H1 (cell line): ENCODE results near the gene RAI14. TPM values are rescaled to one million over a fixed set of nuclear protein-coding genes. Genes with fewer than 3 reads are reported as not detected.

ENCODE experiments used
- CTCF ChIA-PET: fragments of 300-600 bp; sonication (Branson Sonifier 250); formaldehyde crosslinking; loops from one replicate; lab custom pipeline; 2021; ENCODE audit not compliant: partially characterized antibody; lab: Charles Lee
- POLR2A ChIA-PET: fragments of 300-600 bp; sonication (Branson Sonifier 250); formaldehyde crosslinking; loops from one replicate; lab custom pipeline; 2021; ENCODE audit warnings: inconsistent platforms; ENCODE audit not compliant: partially characterized antibody; lab: Charles Lee
- DNase-seq, 2 experiments: peaks; one replicate each; pipeline versions ENCODE4 v3.0.0 to v3.0.0-alpha.2; 2010 to 2022; ENCODE audit warnings: low spot score in 2 of 2, low read depth in 1 of 2, mixed read lengths in 1 of 2
- FAIRE-seq: peaks from 2 replicates; lab custom pipeline; 2011; peaks lifted over from hg19 to GRCh38; lab: Jason Lieb, UNC
- H2AFZ ChIP-seq: 2 replicates; pipeline ENCODE4 v1.8.1; 2012; ENCODE audit warnings: low read length, inconsistent platforms
- H2AK5ac ChIP-seq: 2 replicates; pipeline ENCODE4 v1.6.1; 2013; ENCODE audit warnings: low read depth, low read length
- H2BK120ac ChIP-seq: replicated peaks from 2 replicates; pipeline ENCODE3; 2013; ENCODE audit warnings: low read depth, low read length, inconsistent platforms
- H2BK12ac ChIP-seq: 2 replicates; pipeline ENCODE4 v1.6.1; 2013; ENCODE audit warnings: low read depth, low read length
- H2BK15ac ChIP-seq: 2 replicates; pipeline ENCODE4 v1.6.1; 2013; ENCODE audit warnings: low read length
- H2BK20ac ChIP-seq: 2 replicates; pipeline ENCODE4 v1.6.1; 2013; ENCODE audit warnings: low read length
- H2BK5ac ChIP-seq: 2 replicates; pipeline ENCODE4 v1.6.1; 2013; ENCODE audit warnings: low read depth, low read length
- H3K14ac ChIP-seq: 2 replicates; pipeline ENCODE4 v1.6.1; 2013; ENCODE audit warnings: inconsistent platforms; ENCODE audit not compliant: insufficient read length
- H3K18ac ChIP-seq: 2 replicates; pipeline ENCODE4 v1.6.1; 2013; ENCODE audit warnings: low read length; ENCODE audit errors: extremely low read depth
- H3K23ac ChIP-seq: 2 replicates; pipeline ENCODE4 v1.6.1; 2013; ENCODE audit warnings: inconsistent platforms; ENCODE audit not compliant: insufficient read length
- H3K23me2 ChIP-seq: 2 replicates; pipeline ENCODE4 v1.6.1; 2013; ENCODE audit warnings: low read depth, low read length
- H3K27ac ChIP-seq: 2 replicates; pipeline ENCODE4 v1.6.1; 2011; ENCODE audit warnings: low read depth, low read length, inconsistent platforms
- H3K27me3 ChIP-seq, 4 experiments: replicated peaks in 1 of 4; 1 replicate in 1 of 4; 2 replicates in 3 of 4; pipeline versions ENCODE4 v1.6.1 to v1.8.1; 2011 to 2013; ENCODE audit warnings: low read length in 3 of 4, mild to moderate bottlenecking in 3 of 4, inconsistent platforms in 2 of 4, mixed read lengths in 2 of 4, moderate library complexity in 1 of 4; ENCODE audit not compliant: control insufficient read depth in 3 of 4, insufficient read depth in 3 of 4; ENCODE audit errors: extremely low read depth in 1 of 4
- H3K36me3 ChIP-seq, 4 experiments: 2 replicates each; pipeline versions ENCODE4 v1.6.1 to v1.8.1; 2011 to 2013; ENCODE audit warnings: mild to moderate bottlenecking in 4 of 4, low read length in 3 of 4, moderate library complexity in 2 of 4, control low read depth in 1 of 4, inconsistent platforms in 1 of 4; ENCODE audit not compliant: insufficient read depth in 4 of 4, control insufficient read depth in 2 of 4
- H3K4ac ChIP-seq: replicated peaks from 2 replicates; pipeline ENCODE3; 2013; ENCODE audit warnings: low read length, low read depth, mixed read lengths, inconsistent platforms; ENCODE audit not compliant: insufficient read length
- H3K4me1 ChIP-seq, 4 experiments: replicated peaks in 1 of 4; 1 replicate in 1 of 4; 2 replicates in 3 of 4; pipeline versions ENCODE4 v1.6.1 to v1.8.1; 2011 to 2013; ENCODE audit warnings: low read length in 3 of 4, inconsistent platforms in 2 of 4, mixed read lengths in 1 of 4; ENCODE audit not compliant: insufficient read depth in 4 of 4, control insufficient read depth in 3 of 4
- H3K4me2 ChIP-seq, 2 experiments: 2 replicates each; pipeline versions ENCODE4 v1.6.1 to v1.8.1; 2011 to 2013; ENCODE audit warnings: low read depth in 2 of 2, low read length in 2 of 2, control low read depth in 1 of 2, inconsistent platforms in 1 of 2, mild to moderate bottlenecking in 1 of 2; ENCODE audit not compliant: insufficient read depth in 1 of 2
- H3K4me3 ChIP-seq, 4 experiments: fragments of 200-600, 300-600 bp in 1 of 4; sonication (generic), shearing (Covaris generic), sonication (Bioruptor Twin) in 1 of 4; 2 replicates each; pipeline versions ENCODE4 v1.5.1 to v1.8.1; 2011 to 2016; ENCODE audit warnings: low read length in 4 of 4, low read depth in 3 of 4, control low read depth in 2 of 4, inconsistent platforms in 2 of 4, mild to moderate bottlenecking in 2 of 4, mixed read lengths in 1 of 4, moderate library complexity in 1 of 4; ENCODE audit not compliant: insufficient read depth in 2 of 4; ENCODE audit errors: extremely low read depth in 1 of 4
- H3K56ac ChIP-seq: replicated peaks from 2 replicates; pipeline ENCODE3; 2013; ENCODE audit warnings: low read depth, mild to moderate bottlenecking, mixed read lengths, low read length, inconsistent platforms; ENCODE audit not compliant: insufficient read length
- H3K79me1 ChIP-seq: 2 replicates; pipeline ENCODE4 v1.6.1; 2013; ENCODE audit warnings: low read depth, low read length, control low read depth
- H3K79me2 ChIP-seq, 2 experiments: 2 replicates each; pipeline versions ENCODE4 v1.6.1 to v1.8.1; 2012 to 2013; ENCODE audit warnings: low read length in 2 of 2, mild to moderate bottlenecking in 2 of 2, inconsistent platforms in 1 of 2; ENCODE audit not compliant: insufficient read depth in 2 of 2, control insufficient read depth in 1 of 2
- H3K9ac ChIP-seq, 4 experiments: replicated peaks in 1 of 4; 1 replicate in 1 of 4; 2 replicates in 3 of 4; pipeline versions ENCODE4 v1.6.1 to v1.8.1; 2011 to 2013; ENCODE audit warnings: low read depth in 3 of 4, low read length in 3 of 4, control low read depth in 2 of 4, mild to moderate bottlenecking in 2 of 4, moderate library complexity in 2 of 4, inconsistent platforms in 1 of 4; ENCODE audit errors: extremely low read depth in 1 of 4
- H3K9me3 ChIP-seq, 2 experiments: 2 replicates each; pipeline versions ENCODE4 v1.6.1 to v1.8.1; 2012 to 2013; ENCODE audit warnings: mild to moderate bottlenecking in 2 of 2, moderate library complexity in 2 of 2, control low read depth in 1 of 2, inconsistent platforms in 1 of 2, low read depth in 1 of 2, low read length in 1 of 2, mixed read lengths in 1 of 2; ENCODE audit not compliant: insufficient read depth in 2 of 2
- H4K20me1 ChIP-seq, 2 experiments: replicated peaks in 1 of 2; 2 replicates each; pipeline versions ENCODE3 to v1.8.1; 2011 to 2013; ENCODE audit warnings: inconsistent platforms in 2 of 2, low read length in 2 of 2, mild to moderate bottlenecking in 1 of 2; ENCODE audit not compliant: insufficient read depth in 2 of 2, control insufficient read depth in 1 of 2
- H4K5ac ChIP-seq: 2 replicates; pipeline ENCODE4 v1.6.1; 2013; ENCODE audit warnings: low read length, low read depth, mixed read lengths, inconsistent platforms; ENCODE audit not compliant: insufficient read length
- H4K8ac ChIP-seq: 2 replicates; pipeline ENCODE4 v1.8.0; 2013; ENCODE audit warnings: mild to moderate bottlenecking, moderate library complexity, low read length, inconsistent platforms; ENCODE audit not compliant: insufficient read depth; ENCODE audit errors: extremely low read depth
- H4K91ac ChIP-seq: replicated peaks from 2 replicates; pipeline ENCODE3; 2013; ENCODE audit warnings: low read length, mixed read lengths, inconsistent platforms; ENCODE audit not compliant: insufficient read length
- CBX5 ChIP-seq: fragments of 300-800, 300-1000 bp; sonication (generic); IDR thresholded peaks from 2 replicates; pipeline ENCODE4 v1.7.1; 2016; ENCODE audit warnings: antibody characterized with exemption, low read length, low read depth
- EGR1 ChIP-seq: IDR thresholded peaks from 2 replicates; pipeline ENCODE4 v1.6.1; 2011; ENCODE audit warnings: low read depth, low read length, borderline replicate concordance
- GABPA ChIP-seq: IDR thresholded peaks from 2 replicates; pipeline ENCODE4 v1.6.1; 2011; ENCODE audit warnings: mild to moderate bottlenecking, low read length, moderate library complexity, borderline replicate concordance; ENCODE audit not compliant: insufficient read depth
- JUND ChIP-seq: IDR thresholded peaks from 2 replicates; pipeline ENCODE4 v1.6.1; 2011; ENCODE audit warnings: mild to moderate bottlenecking, improper control_type of control experiment, low read length
- KDM4A ChIP-seq: IDR thresholded peaks from one replicate; pipeline ENCODE4 v1.7.1; 2012; ENCODE audit warnings: low read depth, mild to moderate bottlenecking, moderate library complexity, low read length, inconsistent platforms; ENCODE audit not compliant: severe bottlenecking
- SRF ChIP-seq: IDR thresholded peaks from 2 replicates; pipeline ENCODE4 v1.6.1; 2011; ENCODE audit warnings: mild to moderate bottlenecking, low read depth, low read length, moderate library complexity
- polyA plus RNA-seq, 7 experiments: library from polyadenylated mRNA; depleted of rRNA in 3 of 7; stranded (reverse) in 5 of 7; unstranded in 2 of 7; fragments of >200 nt in 5 of 7; fragments of 200-250 nt in 2 of 7; gene quantifications; 1 replicate in 5 of 7; 2 replicates in 1 of 7; 4 replicates in 1 of 7; pipeline versions ENCODE4 v1.2.1 to v1.2.3, GENCODE V29; 2011 to 2013; ENCODE audit warnings: missing spikeins in 2 of 7, mixed read lengths in 2 of 7
- total RNA-seq: library from RNA; stranded (reverse); fragmentation: NEBNext Ultra II Directional; extraction: Animal tissue kit (Norgen Biotek cat#: 25700); gene quantifications from 2 replicates; pipeline ENCODE4 v1.2.1, GENCODE V29; 2021

The RAI14 gene
- total and polyA plus RNA-seq, 2 of the 8 experiments (the other 6 are each of a cell fraction or from before 2014, with no cell fraction given) = 48.4 to 210 TPM

DNA sequence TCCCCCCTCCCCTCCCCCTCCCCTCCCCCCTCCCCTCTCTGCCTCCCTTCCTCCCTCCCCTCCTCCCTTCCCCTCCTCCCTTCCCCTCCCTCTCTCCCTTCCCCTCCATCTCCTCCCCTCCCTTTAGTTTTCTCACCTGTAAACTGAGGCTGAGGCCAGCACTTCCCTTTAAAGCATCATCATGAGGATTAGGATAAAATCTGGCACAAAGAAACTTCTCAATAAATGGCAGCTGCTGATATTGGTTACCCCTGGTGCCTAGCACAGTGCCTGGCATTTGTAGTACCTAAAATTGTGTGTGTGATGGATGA is 41.9 kb downstream of the RAI14 start:
- no peak overlapping the region for H2BK120ac ChIP-seq
- no peak overlapping the region for H3K9ac ChIP-seq
- no peak overlapping the region for H2AK5ac ChIP-seq
- H2BK20ac ChIP-seq = no peak overlapping the region
- H3K4ac ChIP-seq = no peak overlapping the region
- H3K23ac ChIP-seq = no peak overlapping the region
- peaks cover 9 to 20% of the 10 kb centered on the region in 2 experiments for H4K20me1 ChIP-seq
- no peak overlapping the region for H4K5ac ChIP-seq
- no peak overlapping the region for H2BK12ac ChIP-seq
- H3K23me2 ChIP-seq = no peaks in the 10 kb centered on the region
- H3K18ac ChIP-seq = no peak overlapping the region
- peaks cover 0 to 11% (median 3%) of the 10 kb centered on the region in 4 experiments; a peak in 2 of 8 replicates for H3K36me3 ChIP-seq
- H3K27ac ChIP-seq = no peak overlapping the region
- no peak overlapping the region for H4K8ac ChIP-seq
- no peak overlapping the region for H3K4me2 ChIP-seq
- POLR2A ChIA-PET = no interaction called here
- H2BK5ac ChIP-seq = no peak overlapping the region
- no peaks in the 10 kb centered on the region for H3K9me3 ChIP-seq
- H3K4me1 ChIP-seq = peaks cover 18 to 32% (median 30%) of the 10 kb centered on the region in 4 experiments
- DNase-seq = no peak
- CTCF ChIA-PET = interaction anchor here (1.8 kb wide), 1 partner anchor 10 kb away, joined by 6 read pairs; no protein-coding TSS in a partner anchor
- no peak overlapping the region for H4K91ac ChIP-seq
- H2AFZ ChIP-seq = no peak overlapping the region
- TF ChIP-seq JUND = no peak
- TF ChIP-seq SRF = no peak
- TF ChIP-seq CBX5 = no peak
- TF ChIP-seq KDM4A = no peak
- no peak for TF ChIP-seq EGR1
- no peak for TF ChIP-seq GABPA
- TF ChIP-seq, all 59 proteins: peak for 0
- no peak overlapping the region for H3K4me3 ChIP-seq
- H3K79me2 ChIP-seq = peaks cover 14 to 89% of the 10 kb centered on the region in 2 experiments
- H3K27me3 ChIP-seq = no peaks in the 10 kb centered on the region
- no peak overlapping the region for H2BK15ac ChIP-seq
- H3K56ac ChIP-seq = no peak overlapping the region
- H3K14ac ChIP-seq = no peak overlapping the region
- H3K79me1 ChIP-seq = no peaks in the 10 kb centered on the region; the same call in 1 of the 2 replicates
- FAIRE-seq = no peak
